GM12872 (cell line): Measurements from ENCODE around the gene SLC7A4.
A peak's percentile ranks its signal among the peaks of the same experiment; 100 is the strongest.

ENCODE experiments used
- CTCF ChIP-seq: IDR thresholded peaks from 3 replicates; pipeline ENCODE4 v1.5.1; 2011; ENCODE audit warnings: low read depth, mild to moderate bottlenecking, low read length, moderate library complexity; ENCODE audit not compliant: insufficient read depth

Gene SLC7A4

GRCh38 chr22:21020802-21021429, 11.4 kb downstream of the SLC7A4 start:
- peak; percentile 64 for TF ChIP-seq CTCF

- no peak for TF ChIP-seq CTCF
Measured at GRCh38 chr22:21018314-21018713, 14.0 kb downstream of the SLC7A4 start.

- TF ChIP-seq CTCF, result no peak
Measured at GRCh38 chr22:21016644-21017420, 15.5 kb downstream of the SLC7A4 start.

- no peak for TF ChIP-seq CTCF
Measured at GRCh38 chr22:21015466-21016006, 16.8 kb downstream of the SLC7A4 start.

GRCh38 chr22:21014726-21015465, 17.5 kb downstream of the SLC7A4 start, which contains the start of gene P2RX6:
Gene P2RX6 (plus strand): TSS chr22:21015165. CDS start chr22:21015175, 10 bp downstream.
- TF ChIP-seq CTCF, result no peak

- TF ChIP-seq CTCF, result no peak
Measured at GRCh38 chr22:21014202-21014725, 18.1 kb downstream of the SLC7A4 start.
